ENCODE measurements around the gene PLPPR4.

DNA sequence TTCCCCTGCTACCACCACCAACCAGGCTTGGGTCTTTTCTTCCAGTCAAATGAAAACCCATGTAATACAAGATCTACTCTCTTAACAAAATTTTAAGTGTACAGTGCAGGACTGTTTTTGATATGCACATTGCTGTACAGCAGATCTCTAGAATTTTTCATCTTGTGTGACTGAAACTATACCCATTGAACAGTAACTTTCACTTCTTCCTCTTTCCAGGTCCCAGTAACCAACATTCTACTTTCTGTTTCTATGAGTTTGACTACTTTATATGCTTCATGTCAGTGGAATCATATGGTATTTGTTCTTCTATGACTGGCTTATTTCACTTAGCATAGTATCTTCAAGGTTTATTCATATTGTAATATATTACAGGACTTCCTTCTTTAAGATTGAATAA lies 45.3 kb upstream of the PLPPR4 start:
- TF ChIP-seq, protein P1, sequence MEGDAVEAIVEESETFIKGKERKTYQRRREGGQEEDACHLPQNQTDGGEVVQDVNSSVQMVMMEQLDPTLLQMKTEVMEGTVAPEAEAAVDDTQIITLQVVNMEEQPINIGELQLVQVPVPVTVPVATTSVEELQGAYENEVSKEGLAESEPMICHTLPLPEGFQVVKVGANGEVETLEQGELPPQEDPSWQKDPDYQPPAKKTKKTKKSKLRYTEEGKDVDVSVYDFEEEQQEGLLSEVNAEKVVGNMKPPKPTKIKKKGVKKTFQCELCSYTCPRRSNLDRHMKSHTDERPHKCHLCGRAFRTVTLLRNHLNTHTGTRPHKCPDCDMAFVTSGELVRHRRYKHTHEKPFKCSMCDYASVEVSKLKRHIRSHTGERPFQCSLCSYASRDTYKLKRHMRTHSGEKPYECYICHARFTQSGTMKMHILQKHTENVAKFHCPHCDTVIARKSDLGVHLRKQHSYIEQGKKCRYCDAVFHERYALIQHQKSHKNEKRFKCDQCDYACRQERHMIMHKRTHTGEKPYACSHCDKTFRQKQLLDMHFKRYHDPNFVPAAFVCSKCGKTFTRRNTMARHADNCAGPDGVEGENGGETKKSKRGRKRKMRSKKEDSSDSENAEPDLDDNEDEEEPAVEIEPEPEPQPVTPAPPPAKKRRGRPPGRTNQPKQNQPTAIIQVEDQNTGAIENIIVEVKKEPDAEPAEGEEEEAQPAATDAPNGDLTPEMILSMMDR (conservative IDR thresholded peaks at IDR 0.05; ENCODE audit: low read depth, low read length): no peak
- TF ChIP-seq EZH2 (IDR thresholded peaks at IDR 0.05; ENCODE audit: borderline replicate concordance, low read depth, low read length, poor library complexity, severe bottlenecking): no peak
